Measurements from ENCODE around the gene ELMO1. TPM values are rescaled to one million over a fixed set of nuclear protein-coding genes. Genes with fewer than 3 reads are reported as not detected.
A peak's percentile ranks its signal among the peaks of the same experiment; 100 is the strongest.

ELMO1 gene, protein sequence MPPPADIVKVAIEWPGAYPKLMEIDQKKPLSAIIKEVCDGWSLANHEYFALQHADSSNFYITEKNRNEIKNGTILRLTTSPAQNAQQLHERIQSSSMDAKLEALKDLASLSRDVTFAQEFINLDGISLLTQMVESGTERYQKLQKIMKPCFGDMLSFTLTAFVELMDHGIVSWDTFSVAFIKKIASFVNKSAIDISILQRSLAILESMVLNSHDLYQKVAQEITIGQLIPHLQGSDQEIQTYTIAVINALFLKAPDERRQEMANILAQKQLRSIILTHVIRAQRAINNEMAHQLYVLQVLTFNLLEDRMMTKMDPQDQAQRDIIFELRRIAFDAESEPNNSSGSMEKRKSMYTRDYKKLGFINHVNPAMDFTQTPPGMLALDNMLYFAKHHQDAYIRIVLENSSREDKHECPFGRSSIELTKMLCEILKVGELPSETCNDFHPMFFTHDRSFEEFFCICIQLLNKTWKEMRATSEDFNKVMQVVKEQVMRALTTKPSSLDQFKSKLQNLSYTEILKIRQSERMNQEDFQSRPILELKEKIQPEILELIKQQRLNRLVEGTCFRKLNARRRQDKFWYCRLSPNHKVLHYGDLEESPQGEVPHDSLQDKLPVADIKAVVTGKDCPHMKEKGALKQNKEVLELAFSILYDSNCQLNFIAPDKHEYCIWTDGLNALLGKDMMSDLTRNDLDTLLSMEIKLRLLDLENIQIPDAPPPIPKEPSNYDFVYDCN
- total RNA-seq (2014; rRNA removed; shearing (Covaris generic)), result not detected in 2 replicates

- no peak within 1 kb of the TSS for H3K27ac ChIP-seq
- DNase-seq (ENCODE audit: low read depth in 1 of 2, low spot score in 2 of 2), result peak; percentile 15 to 44
- H3K36me3 ChIP-seq, result no peaks in the 10 kb centered on the region
- H3K27me3 ChIP-seq (replicated peaks), result peaks cover 42% of the 10 kb centered on the region
- H3K4me1 ChIP-seq (replicated peaks), result peaks cover 7% of the 10 kb centered on the region
- no peaks in the 10 kb centered on the region for H3K9me3 ChIP-seq (replicated peaks)
- H3K4me3 ChIP-seq, result peak within 1 kb of the TSS; percentile 18
Measured at GRCh38 chr7:37448636-37449361, at the start of gene ELMO1. TSS of gene ELMO1 (minus strand) at chr7:37448864. CDS start at chr7:37342690, 106,174 bp downstream.

GRCh38 chr7:37497576-37497975 lies 48.9 kb upstream of the ELMO1 start:
- no peaks in the 10 kb centered on the region for H3K27me3 ChIP-seq (replicated peaks)
- no peak for DNase-seq (ENCODE audit: low read depth in 1 of 2, low spot score in 2 of 2)
- no peaks in the 10 kb centered on the region for H3K9me3 ChIP-seq (replicated peaks)
- H3K4me1 ChIP-seq (replicated peaks), result no peaks in the 10 kb centered on the region
- no peak overlapping the region for H3K4me3 ChIP-seq
- no peaks in the 10 kb centered on the region for H3K36me3 ChIP-seq
- H3K27ac ChIP-seq, result no peak overlapping the region

DNA sequence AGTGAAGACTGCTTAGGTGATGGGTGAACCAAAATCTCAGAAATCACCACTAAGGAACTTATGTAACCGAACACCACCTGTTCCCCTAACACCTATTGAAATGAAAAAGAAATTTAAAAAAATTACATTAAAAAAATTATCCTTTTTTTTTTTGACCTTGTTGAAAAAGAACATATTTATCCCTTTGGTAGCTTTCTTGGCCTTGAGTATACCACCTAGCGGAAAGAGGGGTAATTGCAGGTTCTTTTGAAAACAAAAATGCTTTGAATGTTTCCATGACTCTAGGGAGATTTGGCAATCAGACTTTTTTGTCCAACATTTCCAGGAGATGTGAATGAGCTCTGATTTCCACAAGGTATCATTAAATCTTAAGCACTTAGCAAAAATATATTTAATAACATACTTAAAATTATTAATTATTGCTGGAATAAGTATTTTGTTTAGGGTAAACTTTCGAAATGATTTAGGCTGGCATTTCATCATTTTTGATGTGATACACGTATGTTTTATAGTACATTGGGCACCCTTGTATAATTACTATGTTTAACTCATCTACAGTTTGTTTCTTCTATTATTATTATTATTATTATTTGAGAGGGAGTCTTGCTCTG lies 47.0 kb upstream of the ELMO1 start:
- no peaks in the 10 kb centered on the region for H3K36me3 ChIP-seq
- no peaks in the 10 kb centered on the region for H3K9me3 ChIP-seq (replicated peaks)
- H3K27me3 ChIP-seq (replicated peaks), result no peaks in the 10 kb centered on the region
- DNase-seq (ENCODE audit: low read depth in 1 of 2, low spot score in 2 of 2), result no peak
- no peaks in the 10 kb centered on the region for H3K4me1 ChIP-seq (replicated peaks)
- no peak overlapping the region for H3K27ac ChIP-seq
- no peak overlapping the region for H3K4me3 ChIP-seq

DNA sequence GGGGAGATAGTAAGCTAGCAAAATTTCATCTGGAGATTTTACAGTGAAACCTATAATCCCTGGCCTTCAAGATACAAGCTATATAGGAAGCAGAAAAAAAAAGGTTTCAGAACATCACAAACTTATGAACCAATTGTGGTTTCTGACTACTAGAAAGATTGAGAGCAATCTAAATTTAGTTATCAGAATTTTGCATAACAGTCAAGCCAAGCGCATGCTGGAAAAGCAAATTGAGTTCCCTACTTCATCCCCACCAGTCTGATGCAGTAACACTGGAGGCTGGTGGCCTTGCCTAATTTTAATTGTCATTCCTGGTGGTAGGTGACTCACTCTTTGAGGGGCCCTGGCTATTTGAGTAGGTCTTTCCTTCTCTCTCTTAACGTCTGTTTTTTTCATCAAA lies 46.3 kb upstream of the ELMO1 start:
- Histone ChIP-seq H3K36me3 (no peaks in the 10 kb centered on the region), H3K4me1 (replicated peaks) (no peaks in the 10 kb centered on the region), H3K4me3 (no peak overlapping the region), H3K9me3 (replicated peaks) (no peaks in the 10 kb centered on the region), H3K27me3 (replicated peaks) (no peaks in the 10 kb centered on the region), H3K27ac (no peak overlapping the region)
- no peak for DNase-seq (ENCODE audit: low read depth in 1 of 2, low spot score in 2 of 2)

DNA sequence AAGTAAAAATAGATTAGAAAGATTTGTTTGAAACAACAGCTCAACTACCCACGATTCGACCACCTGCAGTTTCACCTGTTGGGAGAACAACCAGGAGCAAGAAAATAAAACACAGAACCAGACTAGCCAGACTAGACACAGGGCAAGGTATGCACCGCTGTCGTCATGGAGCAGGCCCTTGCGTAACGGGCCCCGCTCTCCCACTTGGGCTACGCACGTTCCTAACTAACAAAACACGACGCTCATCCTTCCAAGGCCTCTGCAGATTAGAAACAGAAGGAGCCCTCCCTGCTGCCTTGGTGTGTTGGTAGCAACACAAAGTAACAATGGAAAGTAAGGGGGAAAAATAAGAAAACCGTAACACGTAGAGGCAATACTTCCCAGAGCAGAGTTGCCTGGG lies 45.1 kb upstream of the ELMO1 start:
- Histone ChIP-seq H3K27ac (no peak overlapping the region), H3K9me3 (replicated peaks) (no peaks in the 10 kb centered on the region), H3K4me1 (replicated peaks) (no peaks in the 10 kb centered on the region), H3K36me3 (no peaks in the 10 kb centered on the region), H3K4me3 (no peak overlapping the region), H3K27me3 (replicated peaks) (no peaks in the 10 kb centered on the region)
- DNase-seq (ENCODE audit: low read depth in 1 of 2, low spot score in 2 of 2), result no peak

- DNase-seq (ENCODE audit: low read depth in 1 of 2, low spot score in 2 of 2), result no peak
- H3K27ac ChIP-seq, result no peak overlapping the region
- H3K4me1 ChIP-seq (replicated peaks), result no peaks in the 10 kb centered on the region
Measured at GRCh38 chr7:37493123-37493522, 44.5 kb upstream of the ELMO1 start.

DNA sequence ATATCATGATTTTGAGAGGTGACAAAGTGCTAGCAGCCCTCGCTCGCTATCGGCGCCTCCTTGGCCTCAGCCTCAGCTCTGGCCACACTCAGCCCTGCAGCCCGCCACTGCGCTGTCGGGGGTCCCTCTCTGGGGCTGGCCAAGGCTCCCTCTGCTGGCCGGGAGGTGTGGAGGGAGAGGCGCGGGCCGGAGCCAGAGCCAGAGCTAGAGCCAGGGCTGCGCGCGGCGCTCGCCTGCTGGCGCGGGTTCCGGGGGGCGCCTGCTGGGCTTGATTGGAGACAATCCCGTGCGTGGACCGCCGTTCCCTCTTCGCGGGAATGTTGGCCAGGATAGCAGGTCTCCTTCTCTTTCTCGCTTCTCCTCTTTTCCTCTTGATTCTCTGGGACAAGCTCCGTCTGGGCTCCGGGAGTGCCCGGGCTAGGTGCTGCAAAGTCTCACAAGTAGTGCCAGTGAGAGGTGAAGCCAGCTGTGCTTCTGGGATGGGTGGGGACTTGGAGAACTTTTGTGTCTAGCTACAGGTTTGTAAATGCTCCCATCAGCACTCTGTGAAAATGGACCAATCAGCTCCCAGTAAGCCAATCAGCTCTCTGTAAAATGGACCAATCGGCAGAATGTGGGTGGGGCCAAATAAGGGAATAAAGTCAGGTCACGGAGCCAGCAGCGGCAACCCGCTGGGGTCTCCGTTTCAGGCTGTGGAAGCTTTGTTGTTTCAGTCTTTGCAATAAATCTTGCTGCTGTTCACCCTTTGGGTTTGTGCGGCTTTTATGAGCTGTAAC lies 43.4 kb upstream of the ELMO1 start:
- Histone ChIP-seq H3K4me3 (no peak overlapping the region), H3K27ac (no peak overlapping the region)

More at GRCh38 chr7:37493123-37493522, 44.5 kb upstream of the ELMO1 start:
- Histone ChIP-seq H3K9me3 (replicated peaks) (no peaks in the 10 kb centered on the region), H3K36me3 (no peaks in the 10 kb centered on the region), H3K4me3 (no peak overlapping the region), H3K27me3 (replicated peaks) (no peaks in the 10 kb centered on the region)

GRCh38 chr7:37489703-37490102 lies 41.0 kb upstream of the ELMO1 start:
- Histone ChIP-seq H3K27ac (no peak overlapping the region), H3K27me3 (replicated peaks) (no peaks in the 10 kb centered on the region), H3K36me3 (no peaks in the 10 kb centered on the region), H3K9me3 (replicated peaks) (no peaks in the 10 kb centered on the region), H3K4me1 (replicated peaks) (no peaks in the 10 kb centered on the region), H3K4me3 (no peak overlapping the region)
- DNase-seq (ENCODE audit: low read depth in 1 of 2, low spot score in 2 of 2), result no peak

More for the DNA sequence above, 43.4 kb upstream of the ELMO1 start:
- DNase-seq (ENCODE audit: low read depth in 1 of 2, low spot score in 2 of 2), result no peak
- no peaks in the 10 kb centered on the region for H3K9me3 ChIP-seq (replicated peaks)
- H3K4me1 ChIP-seq (replicated peaks), result no peaks in the 10 kb centered on the region
- no peaks in the 10 kb centered on the region for H3K27me3 ChIP-seq (replicated peaks)
- H3K36me3 ChIP-seq, result no peaks in the 10 kb centered on the region

- no peak for DNase-seq (ENCODE audit: low read depth in 1 of 2, low spot score in 2 of 2)
Measured at GRCh38 chr7:37488163-37488764, 39.6 kb upstream of the ELMO1 start.

DNA sequence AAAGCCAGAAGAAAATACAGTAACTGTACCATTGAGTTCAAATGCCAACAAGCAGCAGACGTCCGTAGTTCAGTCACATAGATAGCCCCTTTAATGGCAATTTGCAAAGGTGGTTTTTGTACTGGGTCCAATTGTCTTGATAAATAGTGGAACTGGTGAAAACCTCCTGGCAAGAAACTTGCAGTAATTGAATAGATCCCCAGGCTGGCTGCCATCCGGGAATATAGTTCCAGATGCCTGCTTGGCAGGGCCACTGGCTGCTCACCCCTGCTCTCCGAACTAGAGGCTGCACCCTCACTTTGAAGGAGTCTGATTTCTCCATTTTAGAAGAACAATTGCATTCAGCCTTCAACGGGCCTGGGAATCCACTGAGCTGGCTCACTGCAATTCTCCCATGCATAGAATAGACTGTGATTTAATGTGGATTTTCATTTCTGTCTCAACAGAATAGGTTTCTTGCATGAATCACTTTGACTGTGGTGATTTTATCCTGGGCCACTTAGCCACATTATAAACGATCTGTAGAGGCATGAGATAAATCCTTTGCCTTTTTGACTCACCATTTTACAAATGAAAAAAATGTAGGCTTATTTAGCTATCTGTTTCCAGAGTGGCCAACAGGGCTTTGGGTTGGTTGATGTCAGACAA lies 35.9 kb upstream of the ELMO1 start:
- H3K4me3 ChIP-seq, result no peak overlapping the region
- no peaks in the 10 kb centered on the region for H3K36me3 ChIP-seq
- DNase-seq (ENCODE audit: low read depth in 1 of 2, low spot score in 2 of 2), result no peak
- H3K27ac ChIP-seq, result no peak overlapping the region
- H3K4me1 ChIP-seq (replicated peaks), result no peaks in the 10 kb centered on the region
- H3K27me3 ChIP-seq (replicated peaks), result no peaks in the 10 kb centered on the region
- H3K9me3 ChIP-seq (replicated peaks), result no peaks in the 10 kb centered on the region

More at GRCh38 chr7:37488163-37488764, 39.6 kb upstream of the ELMO1 start:
- Histone ChIP-seq H3K4me3 (no peak overlapping the region), H3K4me1 (replicated peaks) (no peaks in the 10 kb centered on the region), H3K27me3 (replicated peaks) (no peaks in the 10 kb centered on the region), H3K27ac (no peak overlapping the region), H3K9me3 (replicated peaks) (no peaks in the 10 kb centered on the region), H3K36me3 (no peaks in the 10 kb centered on the region)

DNA sequence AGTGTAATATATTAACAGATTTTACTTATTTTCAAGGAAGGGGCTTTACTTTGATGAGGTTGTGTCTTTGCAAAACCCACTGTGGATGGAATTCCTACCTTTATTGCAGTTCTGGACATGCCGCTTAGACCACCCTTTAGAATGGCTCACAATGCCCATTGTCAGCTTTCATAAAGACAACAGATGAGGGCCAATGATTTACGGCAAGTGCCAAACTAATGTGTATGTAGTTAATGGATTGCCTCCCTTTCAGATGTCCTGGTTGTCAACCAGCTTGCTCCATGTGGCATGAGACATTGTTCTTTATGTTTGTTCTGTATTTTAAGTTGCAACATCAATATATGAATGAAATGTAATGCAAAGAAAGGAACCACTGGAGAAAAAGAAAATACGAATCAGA lies 35.0 kb upstream of the ELMO1 start:
- no peak overlapping the region for H3K27ac ChIP-seq
- no peaks in the 10 kb centered on the region; the same call in 1 of the 2 replicates for H3K27me3 ChIP-seq (replicated peaks)
- H3K4me3 ChIP-seq, result no peak overlapping the region
- H3K4me1 ChIP-seq (replicated peaks), result no peaks in the 10 kb centered on the region
- H3K9me3 ChIP-seq (replicated peaks), result no peaks in the 10 kb centered on the region
- no peaks in the 10 kb centered on the region for H3K36me3 ChIP-seq
- no peak for DNase-seq (ENCODE audit: low read depth in 1 of 2, low spot score in 2 of 2)

GRCh38 chr7:37482953-37483352 lies 34.3 kb upstream of the ELMO1 start:
- no peaks in the 10 kb centered on the region for H3K36me3 ChIP-seq
- no peaks in the 10 kb centered on the region for H3K4me1 ChIP-seq (replicated peaks)
- no peak overlapping the region for H3K4me3 ChIP-seq
- no peaks in the 10 kb centered on the region; the same call in 1 of the 2 replicates for H3K27me3 ChIP-seq (replicated peaks)
- H3K27ac ChIP-seq, result no peak overlapping the region
- no peaks in the 10 kb centered on the region for H3K9me3 ChIP-seq (replicated peaks)
- no peak for DNase-seq (ENCODE audit: low read depth in 1 of 2, low spot score in 2 of 2)
